Anterior cingulate cortex (tissue), 58 donors: ENCODE measurements around the gene ANO8.
"Not testable (repeated sequence)": the region's sequence is repeated elsewhere in the genome, so short reads cannot be mapped to it uniquely, and the experiment has no call there.

Source experiments
- DNase-seq, 58 donors: peaks; one replicate each; lab custom pipeline; 2025; lab: John Stamatoyannopoulos, UW

Gene ANO8

DNA sequence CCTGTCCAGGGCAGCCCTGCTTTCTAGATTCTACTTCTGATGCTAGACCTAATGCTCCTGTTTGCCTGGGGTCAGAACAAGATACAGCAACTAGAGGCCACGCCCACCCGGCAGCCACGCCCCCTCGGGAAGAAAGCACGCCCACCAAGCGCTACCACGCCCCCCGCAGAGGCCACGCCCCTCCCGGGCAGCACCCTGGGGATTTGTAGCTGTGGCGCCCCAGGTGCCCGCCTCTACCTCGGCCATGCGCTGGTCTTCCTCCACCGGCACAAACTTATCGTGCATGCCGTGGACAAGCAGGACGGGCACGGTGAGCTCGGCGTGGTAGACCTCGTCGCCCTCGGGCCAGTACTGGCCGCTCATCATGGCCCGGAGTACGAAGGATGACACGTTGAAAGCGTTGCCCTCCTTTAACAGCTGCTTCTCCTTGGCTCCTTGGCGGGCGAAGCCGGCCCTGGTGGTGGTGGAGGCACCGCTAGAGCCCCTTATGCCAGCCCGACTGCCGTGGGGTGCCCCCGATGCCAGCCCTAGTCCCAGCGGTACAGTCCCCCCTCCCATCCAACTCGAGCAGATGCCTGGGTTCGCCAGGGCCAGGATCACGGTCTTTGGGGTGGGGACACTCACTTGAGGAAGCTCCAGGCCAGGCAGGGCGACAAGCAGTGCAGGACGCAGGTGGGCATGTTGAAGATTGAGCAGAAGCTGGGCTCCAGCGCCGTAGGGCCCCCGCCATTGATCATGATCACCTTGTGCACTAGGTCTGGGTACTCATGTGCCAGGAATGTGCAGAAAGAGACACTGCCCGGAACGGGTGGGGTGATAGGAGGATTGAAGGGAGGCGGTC lies 40.4 kb downstream of the ANO8 start:
- DNase-seq = peak in 1 of 58 donors; percentile 1

GRCh38 chr19:17293605-17294004 lies 41.0 kb downstream of the ANO8 start:
- DNase-seq = no peak

DNA sequence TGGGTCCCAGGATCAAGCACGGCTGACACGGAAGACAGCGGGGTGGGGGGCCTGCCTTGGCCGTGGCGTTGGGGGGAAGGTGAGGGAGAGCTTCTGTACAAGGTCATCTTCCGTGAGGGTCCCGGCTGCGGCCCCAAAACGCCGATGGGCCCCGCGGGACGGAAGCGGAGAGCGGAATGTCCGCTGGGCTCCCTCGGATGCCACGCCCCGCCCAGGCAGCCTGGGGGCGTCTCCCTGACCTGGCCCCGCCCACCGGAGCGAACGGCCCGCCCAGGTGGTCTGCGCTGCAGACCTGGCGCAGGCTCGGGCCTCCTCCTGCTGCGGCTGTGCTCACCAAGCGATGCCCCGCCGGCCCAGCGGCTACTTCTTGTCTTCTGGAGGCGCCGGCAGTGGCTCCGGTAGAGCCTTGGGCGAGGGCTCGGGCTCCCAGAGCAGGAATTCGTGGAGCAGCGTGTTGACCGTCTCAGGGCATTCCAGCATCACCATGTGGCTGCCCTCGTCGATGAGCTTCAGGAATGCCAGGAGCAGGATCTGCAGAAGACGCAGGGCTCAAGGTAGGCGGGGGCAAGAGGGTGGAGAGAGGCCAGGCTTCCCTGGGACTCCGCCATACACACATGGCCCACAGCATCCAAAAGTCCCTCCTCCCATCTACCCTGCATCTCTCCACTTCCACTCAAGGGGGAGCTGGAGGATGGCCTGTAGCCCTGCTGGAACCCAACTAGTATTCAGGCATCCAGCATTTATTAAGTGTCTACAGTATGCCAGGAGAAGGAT lies 42.2 kb downstream of the ANO8 start:
- peak in 35 of 58 donors; percentile 6 to 72 (median 32) for DNase-seq

DNA sequence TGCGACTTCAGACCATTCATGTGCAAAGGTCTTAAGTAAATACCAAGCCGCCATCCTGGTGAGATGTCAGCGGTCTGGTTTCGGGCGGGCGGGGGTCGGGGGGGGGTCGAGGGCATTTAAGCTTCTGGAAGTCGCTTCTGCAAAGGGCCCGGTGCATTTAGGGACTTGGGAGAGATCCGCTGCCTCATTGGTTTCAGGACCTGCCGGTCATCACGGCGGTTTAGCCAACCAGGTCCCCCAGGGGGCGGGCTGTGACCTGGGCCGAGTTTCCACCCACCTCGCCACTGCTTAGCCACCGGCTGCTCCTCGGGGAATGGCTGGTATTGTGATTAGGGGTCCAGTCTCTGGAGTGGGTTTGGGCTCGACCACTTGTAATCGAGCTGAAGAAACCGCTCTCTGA lies 45.2 kb downstream of the ANO8 start:
- peak in 23 of 58 donors; percentile 0 to 47 (median 13) for DNase-seq

GRCh38 chr19:17286752-17287151 lies 47.9 kb downstream of the ANO8 start:
- DNase-seq = no peak

- no peak for DNase-seq
Observed at GRCh38 chr19:17286263-17286662, 48.4 kb downstream of the ANO8 start.

DNA sequence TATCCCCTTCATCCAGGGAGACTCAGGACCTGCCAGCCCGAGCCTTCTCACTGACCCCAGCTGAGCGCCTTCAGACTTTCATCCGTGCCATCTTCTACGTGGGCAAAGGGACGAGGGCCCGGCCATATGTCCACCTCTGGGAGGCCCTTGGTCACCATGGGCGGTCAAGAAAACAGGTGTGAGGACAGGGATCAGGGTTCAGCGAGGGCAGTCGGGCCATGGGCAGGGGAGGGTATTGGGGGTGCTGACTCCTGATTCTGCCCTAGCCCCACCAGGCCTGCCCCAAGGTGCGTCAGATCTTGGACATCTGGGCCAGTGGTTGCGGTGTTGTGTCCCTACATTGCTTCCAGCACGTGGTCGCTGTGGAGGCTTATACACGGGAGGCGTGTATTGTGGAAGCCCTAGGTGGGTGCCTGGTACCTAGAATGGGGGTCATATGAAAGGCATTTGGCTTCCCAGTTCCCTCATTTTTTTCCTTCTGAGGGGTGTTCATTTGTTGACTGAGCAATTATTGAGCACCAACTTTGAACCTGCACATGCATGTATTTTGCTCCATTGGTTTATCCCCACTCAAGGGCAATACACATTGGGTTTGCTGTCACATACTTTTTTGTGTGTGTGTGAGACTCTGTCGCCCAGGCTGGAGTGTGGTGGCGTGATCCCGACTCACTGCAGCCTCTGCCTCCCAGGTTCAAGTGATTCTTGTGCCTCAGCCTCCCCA lies 49.1 kb downstream of the ANO8 start:
- DNase-seq = no peak

DNA sequence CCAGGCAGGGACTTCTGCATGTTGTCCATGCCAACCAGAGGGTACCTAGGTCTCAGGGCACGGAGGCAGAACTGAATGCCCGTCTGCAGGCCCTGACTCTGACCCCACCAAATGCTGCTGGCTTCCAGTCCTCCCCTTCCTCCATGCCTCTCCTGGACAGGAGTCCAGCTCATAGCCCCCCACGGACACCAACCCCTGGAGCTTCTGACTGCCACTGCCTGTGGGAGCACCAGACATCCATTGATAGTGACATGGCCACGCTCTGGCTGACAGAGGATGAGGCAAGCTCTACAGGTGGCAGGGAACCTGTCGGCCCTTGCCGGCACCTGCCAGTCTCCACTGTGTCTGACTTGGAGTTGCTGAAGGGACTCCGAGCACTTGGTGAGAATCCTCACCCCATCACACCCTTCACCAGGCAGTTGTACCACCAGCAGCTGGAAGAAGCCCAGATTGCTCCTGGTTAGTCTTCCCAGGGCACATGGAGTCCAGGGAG lies 51.1 kb downstream of the ANO8 start:
- no peak for DNase-seq

GRCh38 chr19:17282488-17283125 lies 52.0 kb downstream of the ANO8 start:
- DNase-seq = peak in 55 of 58 donors; percentile 7 to 86 (median 45)

DNA sequence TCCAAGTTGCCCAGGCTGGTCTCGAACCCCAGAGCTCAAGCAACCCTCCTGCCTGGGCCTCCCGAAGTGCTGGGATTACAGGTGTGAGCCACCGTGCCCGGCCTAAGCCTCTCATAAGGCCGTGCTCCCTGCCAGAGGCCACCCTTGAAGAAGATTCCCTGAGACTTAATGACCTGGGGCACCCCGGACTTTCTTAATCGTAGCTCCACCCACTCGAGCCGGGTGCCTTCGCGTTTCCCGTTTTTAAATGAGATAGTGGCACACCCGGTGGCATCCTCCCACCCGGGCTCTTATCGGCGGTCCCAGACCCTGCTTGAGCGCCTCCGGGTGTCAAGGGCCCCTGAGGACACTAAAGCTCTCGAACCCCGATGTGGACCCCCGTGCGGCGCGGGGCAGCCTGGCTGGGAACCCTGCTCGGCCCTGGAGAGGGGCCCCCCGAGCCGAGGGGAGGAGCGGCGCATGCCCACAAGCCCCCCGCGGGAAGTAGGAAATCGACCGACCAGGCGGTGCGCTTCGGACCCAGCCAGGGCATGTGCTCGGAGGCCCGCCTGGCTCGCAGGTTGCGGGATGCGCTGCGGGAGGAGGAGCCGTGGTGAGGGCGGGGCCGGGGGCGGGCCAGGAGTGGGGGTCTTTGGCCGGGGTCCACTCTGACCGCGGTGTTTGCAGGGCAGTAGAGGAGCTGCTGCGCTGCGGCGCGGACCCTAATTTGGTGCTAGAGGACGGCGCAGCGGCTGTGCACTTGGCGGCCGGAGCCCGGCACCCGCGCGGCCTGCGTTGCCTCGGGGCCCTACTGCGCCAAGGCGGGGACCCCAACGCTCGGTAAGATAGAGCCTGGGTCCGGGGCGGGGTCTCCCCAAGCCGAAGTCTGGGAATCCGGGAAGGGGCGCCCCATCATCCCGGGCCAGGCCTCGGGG lies 53.0 kb downstream of the ANO8 start, which contains the start of gene ANKLE1:
Gene ANKLE1 (plus strand): TSS at position 511 of the 914 bp plus-strand sequence. CDS start 20 bp downstream, at position 531.
- DNase-seq = peak in 18 of 58 donors; percentile 2 to 41 (median 18)

DNA sequence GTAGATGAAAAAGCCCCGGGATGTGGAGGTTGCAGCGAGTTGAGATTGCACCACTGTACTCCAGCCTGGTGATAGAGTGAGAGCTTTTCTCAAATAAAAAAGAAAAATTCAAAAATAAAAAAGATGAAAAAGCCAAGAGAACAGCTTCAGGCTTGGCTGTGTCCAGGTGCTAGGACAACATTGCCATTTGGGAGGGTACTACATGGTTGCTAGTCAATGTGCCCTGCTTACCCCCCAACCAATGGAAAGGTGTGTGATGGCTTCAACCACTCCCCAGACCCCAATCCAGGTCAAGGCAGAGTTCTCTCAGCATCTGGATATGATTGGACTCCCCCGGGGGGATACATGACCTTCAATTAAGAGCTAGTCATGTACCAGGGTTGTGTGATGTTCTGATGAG lies 55.2 kb downstream of the ANO8 start:
- no peak for DNase-seq

DNA sequence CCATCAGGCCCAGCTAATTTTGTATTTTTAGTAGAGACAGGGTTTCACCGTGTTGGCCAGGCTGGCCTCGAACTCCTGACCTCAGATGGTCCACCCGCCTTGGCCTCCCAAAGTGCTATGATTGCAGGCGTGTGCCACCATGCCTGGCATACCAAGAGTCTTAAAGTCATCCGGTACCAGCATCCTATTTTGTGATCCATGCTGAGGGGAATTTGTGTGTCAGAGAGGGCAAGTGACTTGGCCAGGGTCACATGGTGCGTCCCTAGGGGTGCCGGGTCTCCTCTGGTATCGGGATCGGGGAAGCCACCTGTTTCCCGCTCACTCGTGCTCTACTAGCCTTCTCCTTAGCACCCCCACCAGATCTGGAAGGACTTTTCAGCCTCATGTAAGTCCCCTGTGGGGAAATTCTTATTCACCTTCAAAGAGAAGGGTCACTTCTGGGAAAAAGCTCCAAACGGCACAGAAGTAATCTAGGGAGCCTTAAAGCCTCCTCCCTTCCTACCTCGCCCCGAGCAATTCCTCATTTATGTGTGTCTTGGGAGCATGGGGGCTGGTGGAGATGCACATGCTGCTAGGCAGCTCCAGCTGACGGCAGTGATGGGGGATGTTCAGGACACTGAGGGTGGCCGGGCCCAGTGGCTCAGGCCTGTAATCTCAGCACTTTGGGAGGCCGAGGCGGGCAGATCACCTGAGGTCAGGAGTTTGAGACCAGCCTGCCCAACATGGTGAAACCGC lies 59.0 kb downstream of the ANO8 start:
- DNase-seq = no peak

- DNase-seq = not testable (repeated sequence)
Observed at GRCh38 chr19:17274892-17275291, 59.8 kb downstream of the ANO8 start.
